Testis (tissue), 2 donors: Measurements from ENCODE around the gene LMF2.

ENCODE experiments used
- CTCF ChIP-seq, 3 experiments: fragments of 450-650 bp in 2 of 3; fragments of 200-600 bp in 1 of 3; sonication (generic) in 1 of 3; IDR thresholded peaks; one replicate each; pipeline ENCODE4 v1.5.1; 2016 to 2019; ENCODE audit warnings: antibody characterized with exemption in 3 of 3, mild to moderate bottlenecking in 2 of 3, moderate library complexity in 1 of 3
- POLR2A ChIP-seq: fragments of 450-650 bp; IDR thresholded peaks from one replicate; pipeline ENCODE4 v1.6.1; 2017; ENCODE audit warnings: antibody characterized with exemption, mild to moderate bottlenecking, moderate library complexity

- TF ChIP-seq POLR2A, result no peak
- TF ChIP-seq CTCF (IDR thresholded peaks at IDR 0.05), result no peak
Observed at GRCh38 chr22:50513175-50513574, 5.7 kb upstream of the LMF2 start.
